H9 (cell line): ENCODE results near the gene TSPAN9. TPM values are rescaled to one million over a fixed set of nuclear protein-coding genes. Genes with fewer than 3 reads are reported as not detected.

ENCODE experiments used
- DNase-seq: peaks from one replicate; pipeline ENCODE4 v3.0.0-alpha.2; 2017
- H2AFZ ChIP-seq: one replicate; pipeline ENCODE4 v1.6.1; 2013; ENCODE audit warnings: mild to moderate bottlenecking, low read length, control low read depth, moderate library complexity
- H2AK5ac ChIP-seq: 2 replicates; pipeline ENCODE4 v1.6.1; 2013; ENCODE audit warnings: low read length, control low read depth, mixed read lengths; ENCODE audit not compliant: insufficient read length
- H2BK120ac ChIP-seq: one replicate; pipeline ENCODE4 v1.6.1; 2013; ENCODE audit warnings: low read depth, mild to moderate bottlenecking, low read length, control low read depth, inconsistent platforms; ENCODE audit not compliant: poor library complexity, severe bottlenecking
- H2BK12ac ChIP-seq: 2 replicates; pipeline ENCODE4 v1.6.1; 2013; ENCODE audit warnings: low read length, control low read depth, mixed read lengths, low read depth; ENCODE audit not compliant: insufficient read length
- H2BK15ac ChIP-seq: 2 replicates; pipeline ENCODE4 v1.6.1; 2013; ENCODE audit warnings: low read depth, low read length, control low read depth
- H2BK20ac ChIP-seq: one replicate; pipeline ENCODE4 v1.6.1; 2013; ENCODE audit warnings: low read depth, mild to moderate bottlenecking, low read length, control low read depth, inconsistent platforms; ENCODE audit not compliant: poor library complexity, severe bottlenecking
- H2BK5ac ChIP-seq: 2 replicates; pipeline ENCODE4 v1.6.1; 2013; ENCODE audit warnings: low read length, control low read depth, mixed read lengths; ENCODE audit not compliant: insufficient read length
- H3K14ac ChIP-seq: 2 replicates; pipeline ENCODE4 v1.6.1; 2013; ENCODE audit warnings: low read length, control low read depth; ENCODE audit not compliant: insufficient read depth
- H3K18ac ChIP-seq: 2 replicates; pipeline ENCODE4 v1.6.1; 2013; ENCODE audit warnings: low read depth, mild to moderate bottlenecking, mixed read lengths, low read length, control low read depth; ENCODE audit not compliant: insufficient read length
- H3K23ac ChIP-seq: 2 replicates; pipeline ENCODE4 v1.6.1; 2013; ENCODE audit warnings: low read length, control low read depth, mixed read lengths, low read depth; ENCODE audit not compliant: insufficient read length
- H3K23me2 ChIP-seq: 2 replicates; pipeline ENCODE4 v1.6.1; 2013; ENCODE audit warnings: low read depth, mild to moderate bottlenecking, mixed read lengths, low read length, control low read depth; ENCODE audit not compliant: insufficient read length, poor library complexity, severe bottlenecking
- H3K27ac ChIP-seq: 2 replicates; pipeline ENCODE4 v1.5.1; 2013; ENCODE audit warnings: low read length, control low read depth, mixed read lengths, low read depth; ENCODE audit not compliant: insufficient read length
- H3K27me3 ChIP-seq: 2 replicates; pipeline ENCODE4 v1.6.1; 2013; ENCODE audit warnings: low read length, control low read depth, inconsistent platforms; ENCODE audit not compliant: insufficient read depth
- H3K4ac ChIP-seq: 2 replicates; pipeline ENCODE4 v1.6.1; 2013; ENCODE audit warnings: low read depth, mild to moderate bottlenecking, control low read depth, inconsistent platforms, low read length, moderate library complexity
- H3K4me1 ChIP-seq: 2 replicates; pipeline ENCODE4 v1.6.1; 2013; ENCODE audit warnings: low read length, control low read depth, inconsistent platforms; ENCODE audit not compliant: insufficient read depth
- H3K4me2 ChIP-seq: 2 replicates; pipeline ENCODE4 v1.6.1; 2013; ENCODE audit warnings: low read length, control low read depth, mixed read lengths; ENCODE audit not compliant: insufficient read length, insufficient read depth
- H3K56ac ChIP-seq: 2 replicates; pipeline ENCODE4 v1.6.1; 2013; ENCODE audit warnings: low read depth, mild to moderate bottlenecking, mixed read lengths, low read length, control low read depth; ENCODE audit not compliant: insufficient read length
- H3K79me1 ChIP-seq: 2 replicates; pipeline ENCODE4 v1.6.1; 2013; ENCODE audit warnings: low read depth, mild to moderate bottlenecking, moderate library complexity, low read length, control low read depth, inconsistent platforms; ENCODE audit not compliant: insufficient read depth, poor library complexity, severe bottlenecking
- H3K79me2 ChIP-seq: 2 replicates; pipeline ENCODE4 v1.6.1; 2013; ENCODE audit warnings: low read length, control low read depth, inconsistent platforms; ENCODE audit not compliant: insufficient read depth
- H3K9ac ChIP-seq: 2 replicates; pipeline ENCODE4 v1.6.1; 2013; ENCODE audit warnings: low read length, control low read depth, mixed read lengths; ENCODE audit not compliant: insufficient read length; ENCODE audit errors: extremely low read depth
- H3K9me3 ChIP-seq: one replicate; pipeline ENCODE4 v1.6.1; 2013; ENCODE audit warnings: low read depth, low read length, inconsistent platforms; ENCODE audit not compliant: control insufficient read depth
- H3T11ph ChIP-seq: one replicate; pipeline ENCODE4 v1.6.1; 2013; ENCODE audit warnings: mild to moderate bottlenecking, low read length, control low read depth, inconsistent platforms
- H4K20me1 ChIP-seq: one replicate; pipeline ENCODE4 v1.6.1; 2013; ENCODE audit not compliant: control insufficient read depth, insufficient read length, insufficient read depth
- H4K5ac ChIP-seq: 2 replicates; pipeline ENCODE4 v1.6.1; 2013; ENCODE audit warnings: low read depth, mild to moderate bottlenecking, mixed read lengths, low read length, control low read depth; ENCODE audit not compliant: insufficient read length
- H4K8ac ChIP-seq: replicated peaks from 2 replicates; pipeline ENCODE4 v1.6.1; 2013; ENCODE audit warnings: low read length, control low read depth, mixed read lengths, low read depth; ENCODE audit not compliant: insufficient read length
- H4K91ac ChIP-seq: 2 replicates; pipeline ENCODE4 v1.6.1; 2013; ENCODE audit warnings: low read depth, mild to moderate bottlenecking, moderate library complexity, mixed read lengths, low read length, control low read depth; ENCODE audit not compliant: insufficient read length
- H3K27ac Mint-ChIP-seq, 3 experiments: 2 replicates in 2 of 3; 3 replicates in 1 of 3; pipeline ENCODE4 v1.8.0; 2020 to 2021; ENCODE audit warnings: mixed read lengths in 3 of 3, mild to moderate bottlenecking in 1 of 3, moderate library complexity in 1 of 3
- H3K27me3 Mint-ChIP-seq: 2 replicates; pipeline ENCODE4 v1.8.0; 2021; ENCODE audit warnings: low read depth, mild to moderate bottlenecking, moderate library complexity, mixed read lengths
- H3K36me3 Mint-ChIP-seq, 3 experiments: 2 replicates in 2 of 3; 3 replicates in 1 of 3; pipeline ENCODE4 v1.8.0; 2020 to 2021; ENCODE audit warnings: low read depth in 3 of 3, mixed read lengths in 3 of 3; ENCODE audit not compliant: insufficient read depth in 1 of 3
- H3K4me1 Mint-ChIP-seq, 2 experiments: 2 replicates each; pipeline ENCODE4 v1.8.0; 2020; ENCODE audit warnings: mixed read lengths in 2 of 2
- H3K4me3 Mint-ChIP-seq, 2 experiments: 2 replicates in 1 of 2; 3 replicates in 1 of 2; pipeline ENCODE4 v1.8.0; 2020 to 2021; ENCODE audit warnings: mild to moderate bottlenecking in 2 of 2, mixed read lengths in 2 of 2, moderate library complexity in 1 of 2
- H3K9me3 Mint-ChIP-seq, 2 experiments: 2 replicates in 1 of 2; 3 replicates in 1 of 2; pipeline ENCODE4 v1.8.0; 2020; ENCODE audit warnings: mild to moderate bottlenecking in 2 of 2, mixed read lengths in 2 of 2, moderate library complexity in 1 of 2
- CTCF ChIP-seq: fragments of 200-600 bp; sonication (generic); conservative IDR thresholded peaks from 3 replicates; pipeline ENCODE4 v1.8.0; 2021; ENCODE audit warnings: antibody characterized with exemption, mild to moderate bottlenecking
- WGBS: extraction: QIAGEN DNeasy Blood & Tissue Kit; methylation state at CpG from one replicate; pipeline ENCODE4 v1.1.7; 2013; ENCODE audit warnings: missing lambda C conversion rate, low lambda C conversion rate, mixed read lengths; ENCODE audit not compliant: insufficient read length; ENCODE audit errors: extremely low coverage; 5-methylcytosine and 5-hydroxymethylcytosine counted together
- total RNA-seq: library from RNA; stranded (reverse); gene quantifications from 2 replicates; pipeline ENCODE4 v1.2.1, GENCODE V29; 2021

TSPAN9 gene
- total RNA-seq, 1 experiment from 2014 or later = 19.0 TPM

GRCh38 chr12:3077572-3078081, 448 bp downstream of the TSPAN9 start:
- Histone ChIP-seq H3K27me3 (no peaks in the 10 kb centered on the region; the same call in 1 of the 2 replicates), H2BK20ac (no peak overlapping the region), H2BK12ac (no peak overlapping the region), H2BK15ac (no peak overlapping the region), H3K23me2 (peaks cover 4% of the 10 kb centered on the region), H2AFZ (no peak overlapping the region), H3K4me2 (peak overlapping the region; percentile 73), H3K27ac (no peak overlapping the region), H4K8ac (no peak overlapping the region), H3T11ph (no peak overlapping the region), H3K14ac (no peak overlapping the region), H4K5ac (no peak overlapping the region), H3K9ac (no peak overlapping the region), H3K79me2 (no peaks in the 10 kb centered on the region), H3K23ac (no peak overlapping the region), H2BK5ac (no peak overlapping the region), H4K91ac (no peak overlapping the region), H3K18ac (no peak overlapping the region), H3K4me1 (no peaks in the 10 kb centered on the region), H3K79me1 (no peaks in the 10 kb centered on the region), H2BK120ac (no peak overlapping the region), H2AK5ac (no peak overlapping the region), H3K4ac (no peak overlapping the region), H3K9me3 (no peaks in the 10 kb centered on the region), H3K56ac (no peak overlapping the region), H4K20me1 (no peaks in the 10 kb centered on the region)
- Mint-ChIP-seq H3K27ac (no peak overlapping the region), H3K4me3 (peak overlapping the region; percentile 72 to 81), H3K27me3 (peaks cover 31% of the 10 kb centered on the region), H3K4me1 (peaks cover 18 to 20% of the 10 kb centered on the region in 2 experiments), H3K9me3 (peaks cover 3% of the 10 kb centered on the region in 2 experiments; a peak in 2 of 5 replicates), H3K36me3 (peaks cover 6 to 8% (median 8%) of the 10 kb centered on the region in 3 experiments)
- DNase-seq = peak; percentile 39
- no peak for TF ChIP-seq CTCF
- WGBS = no CpG with 5 or more reads among the region's 32 CpGs
